Measurements from ENCODE around the gene PEDS1. TPM values are rescaled to one million over a fixed set of nuclear protein-coding genes. Genes with fewer than 3 reads are reported as not detected.

The PEDS1 gene
- total RNA-seq, 1 donor from 2014 or later, result 31.3 TPM

GRCh38 chr20:50194831-50195523, 41.5 kb upstream of the PEDS1 start:
- intact Hi-C loops (cut with DNase I), result no loop called here
- H3K27me3 ChIP-seq, result no peaks in the 10 kb centered on the region
- no peak for ATAC-seq
- TF ChIP-seq CTCF (IDR thresholded peaks at IDR 0.05), result no peak
- no peak for DNase-seq
- no peaks in the 10 kb centered on the region for H3K9me3 ChIP-seq
- peaks cover 22% of the 10 kb centered on the region for H3K4me1 ChIP-seq
- peak overlapping the region; percentile 87 for H3K4me3 ChIP-seq
- peaks cover 22% of the 10 kb centered on the region for H3K36me3 ChIP-seq
- peak overlapping the region; percentile 99 for H3K27ac ChIP-seq

- peak overlapping the region; percentile 99 for H3K27ac ChIP-seq
- H3K27me3 ChIP-seq, result no peaks in the 10 kb centered on the region
- no peaks in the 10 kb centered on the region for H3K9me3 ChIP-seq
- ATAC-seq, result no peak
- peaks cover 22% of the 10 kb centered on the region for H3K4me1 ChIP-seq
- H3K36me3 ChIP-seq, result peaks cover 22% of the 10 kb centered on the region
- TF ChIP-seq CTCF (IDR thresholded peaks at IDR 0.05), result no peak
- intact Hi-C loops (cut with DNase I), result no loop called here
- DNase-seq, result peak; percentile 78
- H3K4me3 ChIP-seq, result peak overlapping the region; percentile 87
Measured at GRCh38 chr20:50194422-50194830, 40.9 kb upstream of the PEDS1 start.

GRCh38 chr20:50193836-50194421, 40.4 kb upstream of the PEDS1 start:
- ATAC-seq (no peak), DNase-seq (no peak)

GRCh38 chr20:50193199-50193835, 39.8 kb upstream of the PEDS1 start:
- DNase-seq (no peak), ATAC-seq (no peak)
- H3K27ac ChIP-seq, result peak overlapping the region; percentile 99
- intact Hi-C loops (cut with DNase I), result no loop called here
- no peaks in the 10 kb centered on the region for H3K27me3 ChIP-seq
- peaks cover 22% of the 10 kb centered on the region for H3K36me3 ChIP-seq
- H3K4me3 ChIP-seq, result peak overlapping the region; percentile 87
- no peaks in the 10 kb centered on the region for H3K9me3 ChIP-seq
- TF ChIP-seq CTCF (IDR thresholded peaks at IDR 0.05), result no peak
- peaks cover 22% of the 10 kb centered on the region for H3K4me1 ChIP-seq

More at GRCh38 chr20:50193836-50194421, 40.4 kb upstream of the PEDS1 start:
- Histone ChIP-seq H3K4me3 (peak overlapping the region; percentile 87), H3K4me1 (peaks cover 22% of the 10 kb centered on the region), H3K36me3 (peaks cover 22% of the 10 kb centered on the region), H3K27me3 (no peaks in the 10 kb centered on the region), H3K9me3 (no peaks in the 10 kb centered on the region), H3K27ac (peak overlapping the region; percentile 99)
- intact Hi-C loops (cut with DNase I), result no loop called here
- no peak for TF ChIP-seq CTCF (IDR thresholded peaks at IDR 0.05)

GRCh38 chr20:50192364-50193198, 39.1 kb upstream of the PEDS1 start:
- intact Hi-C loops (cut with DNase I), result no loop called here
- H3K4me3 ChIP-seq, result peak overlapping the region; percentile 87
- H3K4me1 ChIP-seq, result peaks cover 26% of the 10 kb centered on the region
- H3K27me3 ChIP-seq, result no peaks in the 10 kb centered on the region
- peaks cover 22% of the 10 kb centered on the region for H3K36me3 ChIP-seq
- H3K27ac ChIP-seq, result peak overlapping the region; percentile 99
- DNase-seq (peak; percentile 92), ATAC-seq (no peak)
- no peak for TF ChIP-seq CTCF (IDR thresholded peaks at IDR 0.05)
- H3K9me3 ChIP-seq, result no peaks in the 10 kb centered on the region

Data from upper lobe of right lung (tissue), 1 donor.